ENCODE measurements around the gene TSPEAR. TPM values are rescaled to one million over a fixed set of nuclear protein-coding genes. Genes with fewer than 3 reads are reported as not detected.

Gene TSPEAR
- total and polyA plus RNA-seq, 9 of the 15 experiments (the other 6 are each of a cell fraction or from before 2014, with no cell fraction given): not detected

DNA sequence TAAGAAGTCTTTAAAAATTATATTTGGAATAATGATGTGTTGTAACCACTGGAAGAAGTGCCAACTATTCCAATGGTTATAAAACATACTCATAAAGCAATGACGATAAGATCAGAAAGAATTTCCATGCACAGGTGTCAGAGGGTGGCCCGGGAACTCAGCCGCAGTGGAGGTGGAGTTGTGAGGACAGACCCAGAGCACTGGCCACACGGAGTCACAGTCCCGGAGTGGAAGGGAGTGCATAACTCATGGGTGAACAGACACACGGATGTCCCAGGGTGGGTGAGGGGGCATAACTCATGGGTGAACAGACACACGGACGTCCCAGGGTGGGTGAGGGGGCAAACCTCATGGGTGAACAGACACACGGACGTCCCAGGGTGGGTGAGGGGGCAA, 135.3 kb downstream of the TSPEAR start (continued):
- TF ChIP-seq, protein P1, sequence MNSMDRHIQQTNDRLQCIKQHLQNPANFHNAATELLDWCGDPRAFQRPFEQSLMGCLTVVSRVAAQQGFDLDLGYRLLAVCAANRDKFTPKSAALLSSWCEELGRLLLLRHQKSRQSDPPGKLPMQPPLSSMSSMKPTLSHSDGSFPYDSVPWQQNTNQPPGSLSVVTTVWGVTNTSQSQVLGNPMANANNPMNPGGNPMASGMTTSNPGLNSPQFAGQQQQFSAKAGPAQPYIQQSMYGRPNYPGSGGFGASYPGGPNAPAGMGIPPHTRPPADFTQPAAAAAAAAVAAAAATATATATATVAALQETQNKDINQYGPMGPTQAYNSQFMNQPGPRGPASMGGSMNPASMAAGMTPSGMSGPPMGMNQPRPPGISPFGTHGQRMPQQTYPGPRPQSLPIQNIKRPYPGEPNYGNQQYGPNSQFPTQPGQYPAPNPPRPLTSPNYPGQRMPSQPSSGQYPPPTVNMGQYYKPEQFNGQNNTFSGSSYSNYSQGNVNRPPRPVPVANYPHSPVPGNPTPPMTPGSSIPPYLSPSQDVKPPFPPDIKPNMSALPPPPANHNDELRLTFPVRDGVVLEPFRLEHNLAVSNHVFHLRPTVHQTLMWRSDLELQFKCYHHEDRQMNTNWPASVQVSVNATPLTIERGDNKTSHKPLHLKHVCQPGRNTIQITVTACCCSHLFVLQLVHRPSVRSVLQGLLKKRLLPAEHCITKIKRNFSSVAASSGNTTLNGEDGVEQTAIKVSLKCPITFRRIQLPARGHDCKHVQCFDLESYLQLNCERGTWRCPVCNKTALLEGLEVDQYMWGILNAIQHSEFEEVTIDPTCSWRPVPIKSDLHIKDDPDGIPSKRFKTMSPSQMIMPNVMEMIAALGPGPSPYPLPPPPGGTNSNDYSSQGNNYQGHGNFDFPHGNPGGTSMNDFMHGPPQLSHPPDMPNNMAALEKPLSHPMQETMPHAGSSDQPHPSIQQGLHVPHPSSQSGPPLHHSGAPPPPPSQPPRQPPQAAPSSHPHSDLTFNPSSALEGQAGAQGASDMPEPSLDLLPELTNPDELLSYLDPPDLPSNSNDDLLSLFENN (IDR thresholded peaks at IDR 0.05; ENCODE audit: low read depth in 2 of 2, low read length in 2 of 2): no peak
- TF ChIP-seq RAD21 (CRISPR knock-in tag; conservative IDR thresholded peaks at IDR 0.05 in 1 of 2, IDR thresholded peaks at IDR 0.05 in 1 of 2) (no peak), FOXJ3 (CRISPR knock-in tag; IDR thresholded peaks at IDR 0.05) (no peak), POLR2B (IDR thresholded peaks at IDR 0.05; ENCODE audit: low read depth, partially characterized antibody) (no peak), NFE2L1 (tag; IDR thresholded peaks at IDR 0.05; ENCODE audit: borderline replicate concordance, low read depth) (no peak), WHSC1 (IDR thresholded peaks at IDR 0.05; ENCODE audit: low read length) (no peak)
- TF ChIP-seq, protein P2, sequence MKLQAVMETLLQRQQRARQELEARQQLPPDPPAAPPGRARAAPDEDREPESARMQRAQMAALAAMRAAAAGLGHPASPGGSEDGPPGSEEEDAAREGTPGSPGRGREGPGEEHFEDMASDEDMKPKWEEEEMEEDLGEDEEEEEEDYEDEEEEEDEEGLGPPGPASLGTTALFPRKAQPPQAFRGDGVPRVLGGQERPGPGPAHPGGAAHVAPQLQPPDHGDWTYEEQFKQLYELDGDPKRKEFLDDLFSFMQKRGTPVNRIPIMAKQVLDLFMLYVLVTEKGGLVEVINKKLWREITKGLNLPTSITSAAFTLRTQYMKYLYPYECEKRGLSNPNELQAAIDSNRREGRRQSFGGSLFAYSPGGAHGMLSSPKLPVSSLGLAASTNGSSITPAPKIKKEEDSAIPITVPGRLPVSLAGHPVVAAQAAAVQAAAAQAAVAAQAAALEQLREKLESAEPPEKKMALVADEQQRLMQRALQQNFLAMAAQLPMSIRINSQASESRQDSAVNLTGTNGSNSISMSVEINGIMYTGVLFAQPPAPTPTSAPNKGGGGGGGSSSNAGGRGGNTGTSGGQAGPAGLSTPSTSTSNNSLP (IDR thresholded peaks at IDR 0.05; ENCODE audit: borderline replicate concordance, low read depth, low read length): no peak
